ENCODE results near the gene EPM2A.

DNA sequence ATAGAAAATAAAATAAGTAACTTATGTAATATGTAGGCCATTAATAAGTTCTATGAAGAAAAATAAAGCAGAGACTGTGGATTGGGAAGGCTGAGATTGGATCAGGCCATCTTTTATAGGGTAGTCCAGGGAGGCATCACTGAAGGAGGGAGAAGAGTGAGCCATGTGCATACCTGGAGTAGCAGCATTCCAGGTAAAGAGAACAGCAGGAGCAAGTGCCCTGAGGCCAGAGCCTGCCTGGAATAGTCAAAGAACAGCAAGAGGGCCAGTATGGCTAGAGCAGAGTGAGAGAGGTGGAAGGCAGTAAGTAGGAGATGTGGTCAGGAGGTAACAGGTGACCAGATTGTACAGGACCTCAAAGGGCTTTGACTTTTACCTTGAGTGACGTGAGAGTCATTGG is 112.1 kb downstream of the EPM2A start:
- TF ChIP-seq CTCF (IDR thresholded peaks at IDR 0.05) = no peak
- TF ChIP-seq POLR2A (IDR thresholded peaks at IDR 0.05) = no peak
- TF ChIP-seq EP300 (IDR thresholded peaks at IDR 0.05) = no peak
- TF ChIP-seq POLR2AphosphoS5 (IDR thresholded peaks at IDR 0.05) = no peak

Measured in stomach (tissue), 4 donors.